ENCODE data around the gene CD96.
"Not testable (repeated sequence)": the region's sequence is repeated elsewhere in the genome, so short reads cannot be mapped to it uniquely, and the experiment has no call there.

The CD96 gene, protein sequence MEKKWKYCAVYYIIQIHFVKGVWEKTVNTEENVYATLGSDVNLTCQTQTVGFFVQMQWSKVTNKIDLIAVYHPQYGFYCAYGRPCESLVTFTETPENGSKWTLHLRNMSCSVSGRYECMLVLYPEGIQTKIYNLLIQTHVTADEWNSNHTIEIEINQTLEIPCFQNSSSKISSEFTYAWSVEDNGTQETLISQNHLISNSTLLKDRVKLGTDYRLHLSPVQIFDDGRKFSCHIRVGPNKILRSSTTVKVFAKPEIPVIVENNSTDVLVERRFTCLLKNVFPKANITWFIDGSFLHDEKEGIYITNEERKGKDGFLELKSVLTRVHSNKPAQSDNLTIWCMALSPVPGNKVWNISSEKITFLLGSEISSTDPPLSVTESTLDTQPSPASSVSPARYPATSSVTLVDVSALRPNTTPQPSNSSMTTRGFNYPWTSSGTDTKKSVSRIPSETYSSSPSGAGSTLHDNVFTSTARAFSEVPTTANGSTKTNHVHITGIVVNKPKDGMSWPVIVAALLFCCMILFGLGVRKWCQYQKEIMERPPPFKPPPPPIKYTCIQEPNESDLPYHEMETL

DNA sequence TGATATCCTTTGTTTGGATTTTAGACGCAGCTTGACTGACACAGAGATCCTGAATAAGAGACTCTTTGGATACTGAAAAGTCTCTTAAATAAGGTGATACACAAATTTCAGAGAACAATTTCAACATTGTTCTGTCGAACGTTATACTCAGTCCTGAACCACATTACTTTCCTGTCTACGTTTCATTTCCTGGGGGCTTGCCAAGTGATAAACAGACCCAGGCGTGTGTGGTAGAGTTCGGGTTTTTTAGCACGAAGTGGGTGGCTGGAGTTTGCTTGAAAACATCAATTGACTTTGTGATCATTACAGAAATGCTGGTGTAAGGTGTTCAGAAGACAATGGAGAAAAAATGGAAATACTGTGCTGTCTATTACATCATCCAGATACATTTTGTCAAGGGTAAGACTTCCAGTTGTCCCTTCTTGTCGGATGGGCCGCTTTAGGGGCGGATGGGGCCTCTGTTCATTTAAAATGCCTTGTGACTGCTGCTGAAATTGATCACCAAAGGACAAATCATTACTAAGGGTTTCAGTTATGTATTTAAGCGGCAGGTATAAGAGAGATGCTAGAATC, at the start of gene CD96:
TSS of gene CD96 (plus strand) at position 287 of the 573 bp plus-strand sequence. CDS start at position 339, 52 bp downstream.
- FAIRE-seq (no peak), DNase-seq (ENCODE audit: low spot score) (no peak)

DNA sequence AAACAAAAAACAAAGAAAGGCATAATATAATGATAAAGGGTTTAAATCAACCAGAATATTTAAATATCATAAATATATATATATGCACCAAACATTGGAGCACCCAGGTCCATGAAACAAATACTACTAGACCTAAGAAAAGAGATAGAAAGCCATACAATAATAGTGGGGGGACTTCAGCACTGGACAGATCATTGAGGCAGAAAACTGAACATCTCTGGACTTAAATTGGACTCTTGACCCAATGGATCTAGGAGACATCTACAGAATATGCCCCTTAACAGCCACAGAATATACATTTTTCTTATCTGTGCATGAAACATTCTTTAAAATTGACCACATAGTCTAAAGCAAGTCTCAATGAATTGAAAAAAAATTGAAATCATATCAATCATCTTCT, 48.7 kb upstream of the CD96 start:
- FAIRE-seq (no peak), DNase-seq (ENCODE audit: low spot score) (no peak)

DNA sequence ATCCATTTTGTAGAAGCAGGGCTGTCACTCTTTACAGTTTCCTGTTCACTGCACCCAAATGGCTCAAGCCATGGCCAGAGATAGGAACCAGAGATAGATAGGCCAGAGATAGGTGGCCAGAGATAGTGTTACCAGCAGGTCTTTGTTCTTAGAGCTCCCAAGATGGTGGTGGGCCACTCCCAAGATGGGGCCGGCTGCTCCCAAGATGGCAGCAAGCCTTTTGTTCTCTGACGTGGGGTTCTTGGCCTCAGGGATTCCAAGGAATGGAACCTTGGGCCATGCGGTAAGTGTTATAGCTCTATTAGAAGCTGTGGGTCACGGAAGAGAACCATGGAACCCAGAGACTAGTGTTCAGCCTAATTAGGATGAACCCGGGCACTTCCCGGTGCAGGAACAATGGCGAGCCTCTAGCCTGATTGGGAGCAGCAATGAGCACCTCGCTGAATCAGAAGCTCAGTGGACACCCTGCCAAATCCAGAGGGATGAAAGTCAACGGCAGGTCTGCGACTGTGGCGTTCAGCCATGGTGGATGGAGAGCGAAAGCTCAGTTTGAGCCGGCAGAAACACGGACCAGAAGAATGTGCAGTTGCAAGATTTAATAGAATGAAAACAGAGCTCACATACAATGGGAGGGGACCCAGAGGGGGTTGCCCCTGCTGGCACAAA, 45.0 kb upstream of the CD96 start:
- DNase-seq (ENCODE audit: low spot score) (no peak), FAIRE-seq (no peak)

DNA sequence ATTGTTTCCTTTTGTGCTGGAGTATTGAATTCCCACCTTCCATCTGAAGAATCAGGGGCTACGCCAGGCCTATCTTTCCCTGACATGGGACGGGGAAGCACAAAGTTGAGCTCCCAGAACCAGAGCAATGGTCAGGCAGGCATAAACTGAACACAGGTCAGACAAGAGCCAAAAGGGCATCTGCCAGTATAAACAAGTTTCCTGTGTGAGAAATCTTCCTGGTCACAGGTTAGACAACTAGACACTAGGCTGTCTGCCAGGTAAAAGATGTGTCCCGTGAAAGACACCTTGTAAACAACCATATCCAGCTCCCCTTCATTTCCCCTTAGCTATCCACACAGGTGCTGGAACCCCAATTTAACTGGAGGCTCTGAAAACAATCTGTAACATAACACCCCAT, 44.0 kb upstream of the CD96 start:
- FAIRE-seq = no peak
- DNase-seq (ENCODE audit: low spot score) = no peak

DNA sequence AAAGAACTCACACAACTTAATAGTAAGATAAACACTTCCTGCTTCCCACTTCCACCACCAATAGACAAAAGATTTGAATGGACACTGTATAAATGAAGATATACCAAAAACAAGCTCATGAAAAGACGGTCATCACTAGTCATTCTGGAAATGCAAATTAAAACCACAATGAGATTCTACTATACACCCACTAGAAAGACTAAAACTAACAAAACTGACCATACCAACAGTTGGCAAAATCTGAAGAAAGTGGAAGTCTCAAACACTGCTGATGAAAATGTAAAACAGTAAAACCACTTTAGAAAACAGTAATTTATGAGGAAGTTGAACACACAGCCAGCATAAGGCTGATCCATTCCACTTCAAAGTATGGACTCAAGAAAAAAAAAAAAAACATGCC, 35.6 kb upstream of the CD96 start:
- FAIRE-seq = no peak
- no peak for DNase-seq (ENCODE audit: low spot score)

DNA sequence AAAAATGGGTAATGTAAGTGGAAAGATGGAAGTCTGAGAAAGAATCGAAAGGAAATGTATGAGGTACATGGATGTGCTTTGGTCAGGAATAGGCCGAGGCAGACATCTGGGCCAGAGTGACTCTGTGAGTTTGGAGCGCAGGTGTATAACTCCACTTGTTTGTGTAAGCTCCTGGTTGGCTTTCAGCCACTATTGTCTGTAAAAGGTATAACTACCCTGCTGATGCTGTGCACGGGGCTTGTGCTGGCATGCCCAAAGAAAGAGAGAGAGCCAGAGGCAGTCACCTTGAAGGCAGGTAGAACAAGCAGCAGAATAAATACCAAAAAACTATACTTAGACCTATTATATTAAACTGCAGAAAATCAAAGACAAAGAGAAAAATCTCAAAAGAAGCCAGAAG, 32.7 kb upstream of the CD96 start:
- DNase-seq (ENCODE audit: low spot score) (no peak), FAIRE-seq (no peak)

GRCh38 chr3:111517801-111518200, 24.2 kb upstream of the CD96 start:
- no peak for FAIRE-seq
- no peak for DNase-seq (ENCODE audit: low spot score)

- FAIRE-seq = no peak
- DNase-seq (ENCODE audit: low spot score) = no peak
Observed at GRCh38 chr3:111519178-111519855, 22.7 kb upstream of the CD96 start.

DNA sequence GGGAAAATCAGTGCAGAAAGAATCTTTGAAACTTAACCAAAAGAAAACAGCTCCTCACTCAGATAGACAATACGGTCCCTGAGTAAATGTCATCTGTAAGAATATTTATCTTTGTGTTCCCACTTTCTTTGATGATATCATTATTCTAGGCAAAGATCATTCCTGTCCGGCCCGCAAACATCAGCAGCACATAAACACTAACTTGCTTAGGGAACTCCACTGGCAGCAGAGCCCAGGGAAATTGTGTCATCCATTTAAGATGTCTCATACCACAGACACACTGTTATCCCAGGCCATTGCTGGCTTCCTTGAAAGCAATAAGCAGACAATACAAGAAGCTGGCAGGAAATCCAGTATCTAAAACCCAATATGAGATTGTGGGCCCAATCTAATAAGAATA, 20.1 kb upstream of the CD96 start:
- FAIRE-seq = no peak

DNA sequence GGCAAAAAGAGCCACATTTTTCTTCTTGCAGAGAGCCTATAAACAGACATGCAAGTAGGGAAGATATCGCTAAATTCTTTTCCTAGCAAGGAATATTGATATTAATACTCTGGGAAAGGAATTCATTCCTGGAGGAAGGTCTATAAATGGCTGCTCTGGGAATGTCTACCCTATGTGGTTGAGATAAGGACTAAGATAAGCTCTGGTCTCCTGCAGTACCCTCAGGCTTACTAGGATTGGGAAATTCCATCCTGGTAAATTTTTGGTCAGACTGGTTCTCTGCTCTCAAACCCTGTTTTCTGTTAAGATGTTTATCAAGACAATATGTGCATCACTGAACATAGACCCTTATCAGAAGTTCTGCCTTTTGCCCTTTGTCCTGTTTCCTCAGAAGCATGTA, 17.5 kb upstream of the CD96 start:
- DNase-seq (ENCODE audit: low spot score); FAIRE-seq: not testable (repeated sequence)

More for the DNA sequence above, 20.1 kb upstream of the CD96 start:
- DNase-seq (ENCODE audit: low spot score) = no peak

DNA sequence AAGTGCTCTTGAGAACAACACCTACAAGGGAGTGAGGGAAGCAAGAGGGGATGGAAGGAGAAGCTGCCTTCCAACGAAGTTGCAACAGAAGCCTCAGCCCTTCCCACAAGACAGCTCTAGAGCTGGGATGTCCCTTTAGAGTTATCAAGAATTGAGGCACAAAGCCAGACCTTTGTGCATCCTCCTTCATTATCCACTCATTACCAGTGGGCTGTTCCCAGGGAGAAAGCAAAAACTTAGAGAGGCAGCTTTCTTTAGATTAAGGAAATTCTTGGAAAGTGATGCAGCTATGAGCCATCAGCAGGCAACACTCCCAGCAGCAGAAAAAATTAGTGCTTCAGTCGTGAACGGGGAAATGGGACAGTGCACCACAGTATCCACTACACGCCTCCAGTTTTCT, 10.6 kb upstream of the CD96 start:
- FAIRE-seq (no peak), DNase-seq (ENCODE audit: low spot score) (no peak)

DNA sequence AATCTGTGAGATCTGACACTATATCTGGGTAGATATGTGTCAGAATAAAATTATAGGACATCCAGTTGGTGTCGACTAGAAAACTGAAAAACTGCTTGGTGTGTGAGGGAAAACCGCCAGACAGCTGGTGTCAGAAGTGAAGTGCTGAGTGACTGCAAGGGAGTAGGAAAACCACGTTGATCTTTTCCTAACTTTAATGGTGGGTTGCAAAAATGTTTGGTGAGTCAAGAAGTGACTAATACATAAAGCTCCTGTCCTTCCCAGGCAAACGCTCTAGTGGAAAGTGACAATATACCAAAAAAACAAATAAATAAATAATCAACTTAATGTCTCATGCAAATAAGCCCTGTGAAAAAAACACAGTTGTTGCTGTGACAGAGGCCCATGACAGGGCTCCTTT, 7.3 kb upstream of the CD96 start:
- peak; percentile 69 for FAIRE-seq
- DNase-seq (ENCODE audit: low spot score) = peak; percentile 45

DNA sequence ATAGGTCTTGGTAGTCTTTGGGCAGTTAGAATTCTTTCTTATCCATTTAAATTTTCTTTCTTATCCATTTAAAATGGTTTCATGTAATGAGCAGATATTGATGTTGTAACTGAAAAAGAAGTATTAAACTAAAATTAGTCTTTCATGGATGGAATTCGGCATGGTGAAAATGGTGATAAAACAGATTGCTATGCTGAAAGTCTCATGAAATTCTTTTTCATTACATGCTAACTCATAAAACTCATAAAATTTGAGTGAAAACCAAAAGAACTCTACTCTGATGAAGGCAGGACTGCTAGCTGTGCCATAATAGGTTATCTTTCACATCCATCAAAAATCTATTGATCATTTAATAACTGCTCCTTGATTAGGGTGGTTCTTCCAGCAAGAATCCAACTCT, 3.9 kb upstream of the CD96 start:
- no peak for FAIRE-seq
- DNase-seq (ENCODE audit: low spot score) = no peak

GRCh38 chr3:111538681-111539083, 3.3 kb upstream of the CD96 start:
- DNase-seq (ENCODE audit: low spot score) = peak; percentile 28
- peak; percentile 72 for FAIRE-seq

DNA sequence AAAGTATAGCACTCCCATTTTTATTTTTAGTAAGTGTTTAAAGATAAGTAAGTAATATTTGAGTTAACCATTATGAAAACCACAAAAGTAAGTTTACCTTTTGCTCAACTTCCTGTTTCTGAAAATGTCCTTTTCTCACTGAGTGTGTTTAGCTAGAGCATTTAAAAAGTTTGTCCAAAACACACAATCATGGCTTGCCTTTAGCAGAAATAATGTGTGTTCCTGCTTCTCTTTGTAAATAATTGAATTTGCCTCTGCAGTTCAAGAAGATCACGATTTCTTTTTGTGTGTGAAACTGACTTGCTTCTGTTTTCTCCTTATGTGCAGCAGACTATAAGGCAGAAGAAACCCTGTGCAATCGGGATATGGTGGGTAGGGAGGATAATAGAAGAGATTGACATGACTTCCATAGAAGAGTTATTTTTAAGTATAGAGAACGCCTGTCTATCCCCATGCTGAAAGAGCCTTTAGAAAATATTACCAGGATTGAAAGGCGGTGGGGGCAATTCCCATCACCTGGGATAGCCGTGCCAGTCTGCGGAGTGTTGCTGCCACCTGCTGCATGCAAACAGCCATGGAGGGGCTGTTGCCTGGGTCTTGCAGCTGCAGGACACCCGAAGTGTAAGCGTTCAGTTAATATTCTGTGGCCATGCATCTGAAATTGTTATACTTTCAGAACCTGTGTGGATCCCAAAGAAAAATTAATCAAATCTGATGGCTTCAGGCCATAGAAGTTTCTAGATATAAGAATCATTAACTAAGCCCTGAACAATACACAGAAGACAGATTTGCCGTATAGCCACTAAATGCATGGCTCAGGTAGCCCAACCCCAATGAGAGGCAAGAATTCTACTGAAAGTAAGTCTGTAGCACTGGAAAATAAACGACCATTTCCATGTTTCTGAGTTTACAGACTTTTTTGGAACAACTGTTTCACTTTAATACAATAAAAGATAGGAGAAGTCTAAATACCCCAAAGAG, 2.4 kb upstream of the CD96 start:
- peak; percentile 46 for DNase-seq (ENCODE audit: low spot score)
- FAIRE-seq = peak; percentile 74

DNA sequence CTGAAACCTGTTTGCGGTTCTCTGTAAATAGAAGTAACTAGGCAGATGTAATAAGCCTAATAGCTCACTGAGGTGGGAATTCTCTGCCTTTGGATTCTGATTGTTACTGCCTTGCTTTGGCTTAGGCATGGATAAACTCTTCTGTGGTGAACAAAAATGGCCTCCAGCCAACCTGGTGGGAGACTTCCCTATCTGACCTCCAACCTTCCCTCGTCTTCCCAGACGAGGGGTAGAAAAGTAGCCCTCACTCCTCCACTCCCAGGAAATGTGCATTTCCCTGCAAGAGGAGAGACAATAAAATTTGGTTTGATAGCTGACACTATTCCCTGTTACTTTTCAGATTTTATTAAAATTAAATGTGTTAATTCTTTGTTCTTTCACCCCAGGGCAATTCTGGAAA, 606 bp upstream of the CD96 start:
- FAIRE-seq = no peak
- no peak for DNase-seq (ENCODE audit: low spot score)

- DNase-seq (ENCODE audit: low spot score) (no peak), FAIRE-seq (no peak)
Observed at GRCh38 chr3:111542611-111543300, 759 bp downstream of the CD96 start.

GRCh38 chr3:111545349-111545748, 3.4 kb downstream of the CD96 start:
- no peak for FAIRE-seq

GRCh38 chr3:111547631-111548030, 5.6 kb downstream of the CD96 start:
- no peak for FAIRE-seq
- DNase-seq (ENCODE audit: low spot score) = no peak

More at GRCh38 chr3:111545349-111545748, 3.4 kb downstream of the CD96 start:
- no peak for DNase-seq (ENCODE audit: low spot score)

DNA sequence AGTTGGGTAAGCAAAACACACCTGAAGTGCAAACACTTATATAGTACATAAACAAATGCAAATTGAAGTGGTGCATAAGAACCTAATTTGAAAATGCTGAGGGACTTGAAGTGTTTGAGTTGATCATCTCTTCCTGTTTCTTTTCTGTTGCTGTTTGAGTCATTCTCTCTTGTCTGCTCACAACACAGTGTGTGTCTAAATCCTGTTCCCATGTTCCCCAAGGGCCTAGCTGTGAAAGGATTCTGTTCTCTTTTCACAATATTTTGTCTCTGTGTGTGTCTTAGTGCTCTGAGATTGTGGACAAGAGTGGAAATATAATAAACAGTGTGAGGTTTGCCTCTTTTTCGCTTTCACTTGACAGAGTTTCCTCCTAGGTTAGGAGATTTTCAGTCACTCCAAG, 6.1 kb downstream of the CD96 start:
- no peak for FAIRE-seq

More for the DNA sequence above, 6.1 kb downstream of the CD96 start:
- DNase-seq (ENCODE audit: low spot score) = no peak

Measured in RCC 7860 (cell line).